B cell (primary cell): Measurements from ENCODE around the gene RAB17. TPM values are rescaled to one million over a fixed set of nuclear protein-coding genes. Genes with fewer than 3 reads are reported as not detected.

Source experiments
- ATAC-seq: fragments of 200-7000 bp; cut with Tn5 transposase; one replicate; pipeline ENCODE4 v1.10.0; 2021; ENCODE audit warnings: low read depth, mild to moderate bottlenecking, moderate number of reproducible peaks, moderate library complexity
- CTCF ChIA-PET: fragments of 350-600 bp; sonication (Branson Sonifier 250); formaldehyde crosslinking; loops from one replicate; lab custom pipeline; 2021; ENCODE audit warnings: antibody characterized with exemption, inconsistent platforms; lab: Charles Lee
- POLR2A ChIA-PET: fragments of 350-600 bp; sonication (Branson Sonifier 250); formaldehyde crosslinking; loops from one replicate; lab custom pipeline; 2021; ENCODE audit warnings: antibody characterized with exemption; lab: Charles Lee
- DNase-seq: peaks from one replicate; pipeline ENCODE4 v3.0.0; 2013
- H2AFZ ChIP-seq: 2 replicates; pipeline ENCODE4 v1.6.1; 2012; ENCODE audit warnings: mild to moderate bottlenecking, low read depth, low read length; ENCODE audit not compliant: insufficient read depth, poor library complexity, severe bottlenecking
- H3K27ac ChIP-seq, 2 donors: 1 replicate in 1 of 2; 2 replicates in 1 of 2; pipeline ENCODE4 v1.5.1; 2012 to 2013; ENCODE audit warnings: low read length in 2 of 2, mild to moderate bottlenecking in 2 of 2, moderate library complexity in 1 of 2
- H3K27me3 ChIP-seq, 4 experiments: fragments of 200-600 bp in 1 of 4; sonication (generic) in 1 of 4; replicated peaks in 1 of 4; 1 replicate in 2 of 4; 2 replicates in 2 of 4; pipeline versions ENCODE4 v1.6.1 to v1.7.0; 2013 to 2016; ENCODE audit warnings: low read length in 3 of 4, mild to moderate bottlenecking in 2 of 4, mixed read lengths in 1 of 4, moderate library complexity in 1 of 4; ENCODE audit not compliant: insufficient read depth in 4 of 4, control insufficient read depth in 3 of 4; ENCODE audit errors: control extremely low read depth in 1 of 4
- H3K36me3 ChIP-seq, 2 experiments: replicated peaks in 1 of 2; 1 replicate in 1 of 2; 2 replicates in 1 of 2; pipeline versions ENCODE4 v1.6.1 to v1.7.1; 2013; ENCODE audit warnings: low read length in 1 of 2; ENCODE audit not compliant: insufficient read depth in 2 of 2, control insufficient read depth in 1 of 2; ENCODE audit errors: control extremely low read depth in 1 of 2, extremely low read depth in 1 of 2
- H3K4me1 ChIP-seq, 2 donors: fragments of 200-600 bp in 1 of 2; sonication (generic) in 1 of 2; 1 replicate in 1 of 2; 2 replicates in 1 of 2; pipeline versions ENCODE4 v1.5.1 to v1.6.1; 2013 to 2017; ENCODE audit warnings: low read length in 2 of 2; ENCODE audit not compliant: control insufficient read depth in 2 of 2, insufficient read depth in 2 of 2
- H3K4me2 ChIP-seq: replicated peaks from 2 replicates; pipeline ENCODE3; 2012; ENCODE audit warnings: mild to moderate bottlenecking, low read depth, low read length; ENCODE audit not compliant: poor library complexity, severe bottlenecking
- H3K4me3 ChIP-seq, 5 experiments: fragments of 200-600 bp in 1 of 5; sonication (generic) in 1 of 5; 1 replicate in 3 of 5; 2 replicates in 2 of 5; pipeline versions ENCODE4 v1.5.1 to v1.7.0; 2011 to 2016; ENCODE audit warnings: low read length in 4 of 5, mild to moderate bottlenecking in 4 of 5, low read depth in 2 of 5, control low read depth in 1 of 5, moderate library complexity in 1 of 5; ENCODE audit not compliant: insufficient read depth in 1 of 5; ENCODE audit errors: control extremely low read depth in 1 of 5, extremely low read depth in 1 of 5
- H3K79me2 ChIP-seq: fragments of 200-600 bp; sonication (generic); one replicate; pipeline ENCODE4 v1.6.0; 2016; ENCODE audit warnings: low read length; ENCODE audit not compliant: control insufficient read depth, insufficient read depth
- H3K9ac ChIP-seq: fragments of 200-600 bp; sonication (generic); 2 replicates; pipeline ENCODE4 v1.6.1; 2017; ENCODE audit warnings: mild to moderate bottlenecking, low read length, moderate library complexity
- H3K9me3 ChIP-seq, 3 donors: one replicate each; pipeline versions ENCODE4 v1.6.1 to v1.7.1; 2013; ENCODE audit warnings: low read length in 2 of 3; ENCODE audit not compliant: control insufficient read depth in 2 of 3, insufficient read depth in 1 of 3; ENCODE audit errors: control extremely low read depth in 1 of 3
- H4K20me1 ChIP-seq: 2 replicates; pipeline ENCODE4 v1.6.0; 2012; ENCODE audit warnings: mild to moderate bottlenecking, low read length; ENCODE audit not compliant: insufficient read depth, control insufficient read depth, poor library complexity, severe bottlenecking
- H3K27ac Mint-ChIP-seq: one replicate; pipeline ENCODE4 v1.8.0; 2021; ENCODE audit warnings: mixed read lengths
- H3K27me3 Mint-ChIP-seq: one replicate; pipeline ENCODE4 v1.8.0; 2021; ENCODE audit warnings: mixed read lengths
- H3K4me1 Mint-ChIP-seq: one replicate; pipeline ENCODE4 v1.8.0; 2021; ENCODE audit warnings: mixed read lengths
- H3K4me3 Mint-ChIP-seq: one replicate; pipeline ENCODE4 v1.8.0; 2021; ENCODE audit warnings: mixed read lengths
- H3K9me3 Mint-ChIP-seq: one replicate; pipeline ENCODE4 v1.8.0; 2022; ENCODE audit warnings: mixed read lengths; ENCODE audit not compliant: insufficient read depth
- EZH2 ChIP-seq: IDR thresholded peaks from 2 replicates; pipeline ENCODE4 v1.6.1; 2012; ENCODE audit warnings: borderline replicate concordance, low read depth, mild to moderate bottlenecking, moderate library complexity, low read length; ENCODE audit not compliant: insufficient read depth, poor library complexity, severe bottlenecking
- WGBS: methylation state at CpG from one replicate; pipeline ENCODE4 v1.1.5; 2013; ENCODE audit warnings: missing lambda C conversion rate; ENCODE audit not compliant: insufficient coverage; 5-methylcytosine and 5-hydroxymethylcytosine counted together
- intact Hi-C: fragments of 100-400 bp; cut with micrococcal nuclease; formaldehyde crosslinking; loops from one replicate; pipeline ENCODE4 v1.10.0; 2022
- polyA plus RNA-seq: library from polyadenylated mRNA; depleted of rRNA; stranded (reverse); fragments of >200 nt; gene quantifications from 2 replicates; pipeline ENCODE4 v1.2.3, GENCODE V29; 2012
- total RNA-seq, 2 donors: library from RNA; stranded (reverse); fragments of 120-200 nt in 1 of 2; gene quantifications; 1 replicate in 1 of 2; 2 replicates in 1 of 2; pipeline versions ENCODE4 v1.2.3 to v1.2.4, GENCODE V29; 2013 to 2022
- TF ChIP-seq, protein P1 (sequence below): fragments of 200-600 bp; IDR thresholded peaks from one replicate; pipeline ENCODE4 v1.8.0; 2022; ENCODE audit warnings: antibody characterized with exemption, mild to moderate bottlenecking

RAB17 gene
- total and polyA plus RNA-seq, 2 donors (not counting 1 experiment from before 2014, with no cell fraction given) = not detected

DNA sequence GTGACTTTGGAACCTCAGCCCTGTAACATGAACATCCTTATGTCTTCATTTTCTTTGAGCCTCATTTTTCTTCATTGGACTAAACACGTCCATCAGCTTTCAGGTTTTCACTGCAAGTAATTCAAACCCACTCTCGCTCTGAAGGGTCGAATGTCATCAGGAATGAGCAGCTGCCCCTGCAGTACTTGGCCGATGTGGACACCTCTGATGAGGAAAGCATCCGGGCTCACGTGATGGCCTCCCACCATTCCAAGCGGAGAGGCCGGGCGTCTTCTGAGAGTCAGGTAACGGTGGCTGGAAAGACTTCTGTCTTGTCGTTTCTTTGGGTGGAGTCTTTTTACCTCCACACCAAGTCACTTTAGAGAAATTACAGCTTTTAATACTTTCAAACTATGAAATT lies 63.3 kb downstream of the RAB17 start:
- Histone ChIP-seq H3K4me1 (peaks cover 0 to 9% of the 10 kb centered on the region in 2 donors), H3K27ac (no peak overlapping the region), H3K4me2 (no peak overlapping the region), H3K9ac (no peak overlapping the region), H4K20me1 (no peaks in the 10 kb centered on the region), H3K9me3 (no peaks in the 10 kb centered on the region), H2AFZ (no peak overlapping the region), H3K4me3 (no peak overlapping the region), H3K27me3 (no peaks in the 10 kb centered on the region), H3K79me2 (no peaks in the 10 kb centered on the region), H3K36me3 (no peaks in the 10 kb centered on the region)
- TF ChIP-seq, protein P1, sequence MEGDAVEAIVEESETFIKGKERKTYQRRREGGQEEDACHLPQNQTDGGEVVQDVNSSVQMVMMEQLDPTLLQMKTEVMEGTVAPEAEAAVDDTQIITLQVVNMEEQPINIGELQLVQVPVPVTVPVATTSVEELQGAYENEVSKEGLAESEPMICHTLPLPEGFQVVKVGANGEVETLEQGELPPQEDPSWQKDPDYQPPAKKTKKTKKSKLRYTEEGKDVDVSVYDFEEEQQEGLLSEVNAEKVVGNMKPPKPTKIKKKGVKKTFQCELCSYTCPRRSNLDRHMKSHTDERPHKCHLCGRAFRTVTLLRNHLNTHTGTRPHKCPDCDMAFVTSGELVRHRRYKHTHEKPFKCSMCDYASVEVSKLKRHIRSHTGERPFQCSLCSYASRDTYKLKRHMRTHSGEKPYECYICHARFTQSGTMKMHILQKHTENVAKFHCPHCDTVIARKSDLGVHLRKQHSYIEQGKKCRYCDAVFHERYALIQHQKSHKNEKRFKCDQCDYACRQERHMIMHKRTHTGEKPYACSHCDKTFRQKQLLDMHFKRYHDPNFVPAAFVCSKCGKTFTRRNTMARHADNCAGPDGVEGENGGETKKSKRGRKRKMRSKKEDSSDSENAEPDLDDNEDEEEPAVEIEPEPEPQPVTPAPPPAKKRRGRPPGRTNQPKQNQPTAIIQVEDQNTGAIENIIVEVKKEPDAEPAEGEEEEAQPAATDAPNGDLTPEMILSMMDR = no peak
- TF ChIP-seq EZH2 = no peak
- intact Hi-C loops = no loop called here
- H3K4me3 Mint-ChIP-seq = no peak overlapping the region
- peaks cover 2% of the 10 kb centered on the region for H3K4me1 Mint-ChIP-seq
- no peaks in the 10 kb centered on the region for H3K27me3 Mint-ChIP-seq
- ChIA-PET POLR2A (no interaction called here), CTCF (no interaction called here)
- ATAC-seq = no peak
- no peak overlapping the region for H3K27ac Mint-ChIP-seq
- 91% methylated on average over 8 of the region's 11 CpGs for WGBS
- DNase-seq = no peak
- H3K9me3 Mint-ChIP-seq = no peaks in the 10 kb centered on the region

DNA sequence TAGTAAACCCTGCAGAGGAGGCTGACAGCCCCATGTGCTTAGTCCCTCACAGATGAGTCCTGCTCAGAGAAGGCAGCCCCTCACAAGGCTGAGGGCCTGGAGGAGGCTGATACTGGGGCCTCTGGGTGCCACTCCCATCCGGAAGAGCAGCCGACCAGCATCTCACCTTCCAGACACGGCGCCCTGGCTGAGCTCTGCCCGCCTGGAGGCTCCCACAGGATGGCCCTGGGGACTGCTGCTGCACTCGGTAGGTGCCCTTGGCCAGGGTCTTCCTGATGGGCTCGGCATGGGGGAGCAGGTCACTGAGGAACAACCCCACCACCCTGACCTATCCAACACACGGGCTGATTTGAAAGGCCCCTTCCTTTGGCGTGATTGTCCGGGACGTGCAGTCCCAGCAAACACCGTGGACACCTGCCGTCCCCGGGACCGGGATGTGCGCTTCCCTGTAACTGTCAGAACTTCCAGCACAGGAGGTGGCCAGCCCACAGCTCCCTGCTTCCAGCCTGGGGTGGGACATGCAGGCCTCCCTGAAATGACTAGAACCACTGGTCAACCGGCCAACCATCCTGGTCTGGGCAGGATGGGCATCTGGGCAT lies 64.9 kb downstream of the RAB17 start:
- H3K4me3 Mint-ChIP-seq = no peak overlapping the region
- Histone ChIP-seq H3K9me3 (no peaks in the 10 kb centered on the region), H3K9ac (no peak overlapping the region), H3K27ac (no peak overlapping the region), H2AFZ (no peak overlapping the region), H3K79me2 (no peaks in the 10 kb centered on the region), H3K4me3 (no peak overlapping the region), H3K27me3 (no peaks in the 10 kb centered on the region), H3K4me2 (no peak overlapping the region), H4K20me1 (no peaks in the 10 kb centered on the region), H3K4me1 (peaks cover 0 to 9% of the 10 kb centered on the region in 2 donors), H3K36me3 (no peaks in the 10 kb centered on the region)
- ChIA-PET POLR2A (no interaction called here), CTCF (interaction anchor here (1.2 kb wide), 1 partner anchor 13 kb away, joined by 3 read pairs; no protein-coding TSS in a partner anchor)
- H3K4me1 Mint-ChIP-seq = peaks cover 2% of the 10 kb centered on the region
- WGBS = 94% methylated on average over 17 of the region's 17 CpGs
- ATAC-seq = no peak
- no peak for TF ChIP-seq EZH2
- TF ChIP-seq, protein P1 = no peak
- intact Hi-C loops = no loop called here
- H3K27me3 Mint-ChIP-seq = no peaks in the 10 kb centered on the region
- no peak overlapping the region for H3K27ac Mint-ChIP-seq
- H3K9me3 Mint-ChIP-seq = no peaks in the 10 kb centered on the region
- DNase-seq = no peak
